Endothelial cell of umbilical vein (primary cell): ENCODE measurements around the gene NPTX1. TPM values are rescaled to one million over a fixed set of nuclear protein-coding genes. Genes with fewer than 3 reads are reported as not detected.

Experiments
- BruUV-seq: library from RNA; stranded (reverse); fragments of 400-500 nt; replicated peaks from 2 replicates; lab custom pipeline; 2021; lab: Mats Ljungman, UMichigan
- CTCF ChIA-PET: fragments of 300-600, 350-600 bp; sonication (Branson Sonifier 250); formaldehyde crosslinking; loops from one replicate; lab custom pipeline; 2021; ENCODE audit warnings: antibody characterized with exemption, inconsistent platforms; lab: Charles Lee
- POLR2A ChIA-PET: fragments of 300-600, 350-600 bp; sonication (Branson Sonifier 250); formaldehyde crosslinking; loops from one replicate; lab custom pipeline; 2021; ENCODE audit warnings: antibody characterized with exemption, inconsistent platforms; lab: Charles Lee
- DNase-seq: peaks from one replicate; pipeline ENCODE4 v3.0.0-alpha.2; 2011; ENCODE audit warnings: low read depth, low spot score
- FAIRE-seq: peaks from 2 replicates; lab custom pipeline; 2011; peaks lifted over from hg19 to GRCh38; lab: Jason Lieb, UNC
- H2AFZ ChIP-seq: 2 replicates; pipeline ENCODE4 v1.6.0; 2012; ENCODE audit warnings: low read depth, low read length, control low read depth, inconsistent platforms
- H3K27ac ChIP-seq: 2 replicates; pipeline ENCODE4 v1.5.1; 2011; ENCODE audit warnings: low read depth, mild to moderate bottlenecking, control low read depth, low read length, moderate library complexity; ENCODE audit not compliant: insufficient read depth
- H3K27me3 ChIP-seq, 2 experiments: 2 replicates each; pipeline versions ENCODE4 v1.6.0 to v1.6.1; 2011; ENCODE audit warnings: low read length in 2 of 2, mixed read lengths in 1 of 2; ENCODE audit not compliant: control insufficient read depth in 2 of 2, insufficient read depth in 2 of 2
- H3K36me3 ChIP-seq, 2 experiments: 2 replicates in 1 of 2; 3 replicates in 1 of 2; pipeline ENCODE4 v1.5.1; 2011; ENCODE audit warnings: low read length in 2 of 2, mild to moderate bottlenecking in 1 of 2, moderate library complexity in 1 of 2; ENCODE audit not compliant: control insufficient read depth in 2 of 2, insufficient read depth in 2 of 2; ENCODE audit errors: extremely low read depth in 1 of 2
- H3K4me1 ChIP-seq: 3 replicates; pipeline ENCODE4 v1.5.1; 2011; ENCODE audit warnings: mild to moderate bottlenecking, low read length; ENCODE audit not compliant: control insufficient read depth, insufficient read depth; ENCODE audit errors: extremely low read depth
- H3K4me2 ChIP-seq: 2 replicates; pipeline ENCODE4 v1.6.1; 2011; ENCODE audit warnings: low read length, control low read depth, mixed read lengths; ENCODE audit not compliant: insufficient read depth
- H3K4me3 ChIP-seq, 3 experiments: fragments of 200-600 bp in 1 of 3; sonication (generic), shearing (Covaris generic) in 1 of 3; replicated peaks in 1 of 3; 2 replicates each; pipeline ENCODE4 v1.5.1; 2011 to 2016; ENCODE audit warnings: control low read depth in 3 of 3, low read length in 3 of 3, mild to moderate bottlenecking in 2 of 3, inconsistent platforms in 1 of 3, low read depth in 1 of 3, moderate library complexity in 1 of 3; ENCODE audit not compliant: insufficient read depth in 1 of 3
- H3K79me2 ChIP-seq: 2 replicates; pipeline ENCODE4 v1.6.0; 2012; ENCODE audit warnings: low read length, inconsistent platforms; ENCODE audit not compliant: control insufficient read depth, insufficient read depth
- H3K9ac ChIP-seq: replicated peaks from 2 replicates; pipeline ENCODE3; 2011; ENCODE audit warnings: low read length, control low read depth; ENCODE audit not compliant: insufficient read depth; ENCODE audit errors: extremely low read depth
- H3K9me1 ChIP-seq: replicated peaks from 3 replicates; pipeline ENCODE4 v1.6.0; 2011; ENCODE audit warnings: mild to moderate bottlenecking, low read length; ENCODE audit not compliant: control insufficient read depth, insufficient read depth; ENCODE audit errors: extremely low read depth
- H3K9me3 ChIP-seq: replicated peaks from 2 replicates; pipeline ENCODE4 v1.5.1; 2012; ENCODE audit warnings: low read length, inconsistent platforms; ENCODE audit not compliant: control insufficient read depth, insufficient read depth
- H4K20me1 ChIP-seq: replicated peaks from 2 replicates; pipeline ENCODE3; 2011; ENCODE audit warnings: mild to moderate bottlenecking, low read length; ENCODE audit not compliant: control insufficient read depth, insufficient read depth; ENCODE audit errors: extremely low read depth
- CTCF ChIP-seq, 2 donors: IDR thresholded peaks; 1 replicate in 1 of 2; 2 replicates in 1 of 2; pipeline ENCODE4 v1.5.1; 2011; ENCODE audit warnings: low read length in 2 of 2, mild to moderate bottlenecking in 2 of 2, moderate library complexity in 2 of 2, control low read depth in 1 of 2, inconsistent platforms in 1 of 2, low read depth in 1 of 2; ENCODE audit not compliant: insufficient read depth in 1 of 2; ENCODE audit errors: extremely low read depth in 1 of 2
- EZH2 ChIP-seq: IDR thresholded peaks from 2 replicates; pipeline ENCODE4 v1.6.1; 2012; ENCODE audit warnings: borderline replicate concordance, low read depth, mild to moderate bottlenecking, moderate library complexity, low read length, inconsistent platforms; ENCODE audit not compliant: severe bottlenecking
- FOS ChIP-seq: IDR thresholded peaks from 2 replicates; pipeline ENCODE4 v1.6.1; 2011; ENCODE audit warnings: mild to moderate bottlenecking, low read length, moderate library complexity, borderline replicate concordance; ENCODE audit not compliant: insufficient read depth
- GATA2 ChIP-seq: IDR thresholded peaks from 2 replicates; pipeline ENCODE4 v1.7.0; 2011; ENCODE audit warnings: low read depth, mild to moderate bottlenecking, moderate library complexity, mixed read lengths, low read length; ENCODE audit not compliant: insufficient read length, insufficient read depth
- JUN ChIP-seq: IDR thresholded peaks from 2 replicates; pipeline ENCODE4 v1.6.1; 2011; ENCODE audit warnings: borderline replicate concordance, low read depth; ENCODE audit not compliant: insufficient read length, insufficient read depth
- MAX ChIP-seq: IDR thresholded peaks from 2 replicates; pipeline ENCODE4 v1.6.1; 2011; ENCODE audit not compliant: insufficient read depth, insufficient read length
- MYC ChIP-seq: IDR thresholded peaks from one replicate; pipeline ENCODE4 v1.6.1; 2011; ENCODE audit warnings: mild to moderate bottlenecking, low read depth, low read length
- POLR2A ChIP-seq: IDR thresholded peaks from 2 replicates; pipeline ENCODE4 v1.6.1; 2012; ENCODE audit warnings: low read depth, mild to moderate bottlenecking, control low read depth, low read length
- POLR2AphosphoS5 ChIP-seq: IDR thresholded peaks from 2 replicates; pipeline ENCODE4 v1.6.1; 2012; ENCODE audit warnings: low read depth, mild to moderate bottlenecking, control low read depth, low read length, moderate library complexity; ENCODE audit not compliant: insufficient read depth
- dilution Hi-C: fragments of 300-500 bp; cut with MboI; formaldehyde crosslinking; loops from one replicate; pipeline ENCODE4 v1.15.0; 2019; ENCODE audit warnings: low sequenced_read_pairs; ENCODE audit not compliant: extremely low pct_ligation_motif_present
- intact Hi-C: fragments of 100-400 bp; cut with micrococcal nuclease; formaldehyde crosslinking; loops from one replicate; pipeline ENCODE4 v1.10.0; 2022
- polyA plus RNA-seq, 4 experiments: library from polyadenylated mRNA; depleted of rRNA in 3 of 4; stranded (reverse) in 3 of 4; unstranded in 1 of 4; fragments of >200 nt; gene quantifications; 2 replicates each; pipeline versions ENCODE4 v1.2.1 to v1.2.3, GENCODE V29; 2011 to 2012; ENCODE audit warnings: missing spikeins in 1 of 4
- total RNA-seq: library from RNA; stranded (reverse); gene quantifications from 2 replicates; pipeline ENCODE4 v1.2.3, GENCODE V29; 2021

The NPTX1 gene
- total and polyA plus RNA-seq, 2 donors (not counting 3 experiments of a cell fraction or from before 2014, with no cell fraction given), result 0.03 TPM; not detected in 1

DNA sequence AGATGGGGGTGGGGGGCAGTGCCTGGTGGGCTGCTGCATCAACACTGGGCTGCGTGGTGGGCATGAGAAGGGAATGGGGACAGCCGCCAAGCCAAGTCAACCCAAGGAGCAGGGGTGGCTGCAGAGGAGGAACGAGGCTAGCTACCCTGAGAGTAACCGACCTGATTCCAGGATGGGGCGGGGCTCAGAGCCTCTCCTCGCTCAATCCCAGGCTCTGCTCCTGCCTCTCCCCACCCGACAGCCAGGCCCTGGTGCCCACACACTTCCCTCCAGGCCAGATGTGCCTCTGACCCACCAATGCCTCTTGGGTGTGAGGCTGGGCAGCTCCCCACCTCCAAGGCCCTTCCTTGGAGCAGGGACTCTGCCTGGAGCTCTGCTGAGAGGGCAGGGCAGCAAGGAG lies 2.7 kb downstream of the NPTX1 start:
- Histone ChIP-seq H3K27ac (no peak overlapping the region), H3K4me3 (no peak overlapping the region), H3K4me2 (no peak overlapping the region), H2AFZ (no peak overlapping the region), H4K20me1 (no peaks in the 10 kb centered on the region), H3K9me1 (no peaks in the 10 kb centered on the region), H3K79me2 (no peaks in the 10 kb centered on the region), H3K9me3 (no peaks in the 10 kb centered on the region), H3K27me3 (peaks cover 60 to 61% of the 10 kb centered on the region in 2 experiments), H3K4me1 (no peaks in the 10 kb centered on the region), H3K9ac (no peak overlapping the region), H3K36me3 (no peaks in the 10 kb centered on the region)
- no peak for DNase-seq
- intact Hi-C loops (no loop called here), dilution Hi-C loops (no loop called here)
- POLR2A ChIA-PET, result interaction anchor here (1.5 kb wide), 1 partner anchor 19 kb away, joined by 4 read pairs; no protein-coding TSS in a partner anchor
- CTCF ChIA-PET, result interaction anchor here (1.2 to 3.0 kb wide), 4 partner anchors 10 to 425 kb away, joined by 4 to 9 read pairs (median 6); no protein-coding TSS in a partner anchor
- no peak for TF ChIP-seq FOS
- no peak for FAIRE-seq
- BruUV-seq, result no TSS peak

- H3K9me3 ChIP-seq, result no peaks in the 10 kb centered on the region
- no peak overlapping the region for H3K4me3 ChIP-seq
- no peaks in the 10 kb centered on the region for H4K20me1 ChIP-seq
- BruUV-seq, result no TSS peak
- H3K4me1 ChIP-seq, result no peaks in the 10 kb centered on the region
- H3K4me2 ChIP-seq, result no peak overlapping the region
- ChIA-PET CTCF (interaction anchor here (1.2 to 3.0 kb wide), 5 partner anchors 9 to 426 kb away, joined by 3 to 9 read pairs (median 5); no protein-coding TSS in a partner anchor), POLR2A (no interaction called here)
- no peaks in the 10 kb centered on the region for H3K9me1 ChIP-seq
- FAIRE-seq (no peak), DNase-seq (no peak)
- H3K9ac ChIP-seq, result no peak overlapping the region
- dilution Hi-C loops (no loop called here), intact Hi-C loops (no loop called here)
- TF ChIP-seq EZH2, result no peak
- no peak for TF ChIP-seq JUN
- no peak for TF ChIP-seq MYC
- no peak for TF ChIP-seq POLR2A
- TF ChIP-seq CTCF (IDR thresholded peaks at IDR 0.05; ENCODE audit: extremely low read depth in 1 of 2, insufficient read depth in 1 of 2, low read depth in 1 of 2, low read length in 2 of 2), result no peak
- no peak for TF ChIP-seq MAX
- no peak for TF ChIP-seq POLR2AphosphoS5
- TF ChIP-seq GATA2, result no peak
- no peak for TF ChIP-seq FOS
- H3K36me3 ChIP-seq, result no peaks in the 10 kb centered on the region
- H2AFZ ChIP-seq, result no peak overlapping the region
- no peaks in the 10 kb centered on the region for H3K79me2 ChIP-seq
- no peak overlapping the region for H3K27ac ChIP-seq
- peaks cover 58 to 59% of the 10 kb centered on the region in 2 experiments for H3K27me3 ChIP-seq
These were observed 3.4 kb downstream of the NPTX1 start for GRCh38 chr17:80472996-80473395.
